GM13976 (cell line): ENCODE measurements around the gene CACHD1.

Experiments
- DNase-seq: peaks from one replicate; pipeline ENCODE4 v3.0.0; 2012; ENCODE audit warnings: low spot score
- in situ Hi-C: fragments of 300-500 bp; cut with MboI; formaldehyde crosslinking; loops from one replicate; pipeline ENCODE4 v1.12.0; 2022; ENCODE audit warnings: low sequenced_read_pairs, mixed read lengths, inconsistent platforms; ENCODE audit not compliant: unreplicated experiment
- TF ChIP-seq, protein P1 (sequence below): IDR thresholded peaks from 2 replicates; pipeline ENCODE4 v1.5.1; 2012; ENCODE audit warnings: borderline replicate concordance, mild to moderate bottlenecking; ENCODE audit not compliant: insufficient read depth; ENCODE audit errors: extremely low read depth, missing control alignments, control extremely low read depth

CACHD1 gene

GRCh38 chr1:64579767-64580166 is 109.8 kb downstream of the CACHD1 start:
- TF ChIP-seq, protein P1, sequence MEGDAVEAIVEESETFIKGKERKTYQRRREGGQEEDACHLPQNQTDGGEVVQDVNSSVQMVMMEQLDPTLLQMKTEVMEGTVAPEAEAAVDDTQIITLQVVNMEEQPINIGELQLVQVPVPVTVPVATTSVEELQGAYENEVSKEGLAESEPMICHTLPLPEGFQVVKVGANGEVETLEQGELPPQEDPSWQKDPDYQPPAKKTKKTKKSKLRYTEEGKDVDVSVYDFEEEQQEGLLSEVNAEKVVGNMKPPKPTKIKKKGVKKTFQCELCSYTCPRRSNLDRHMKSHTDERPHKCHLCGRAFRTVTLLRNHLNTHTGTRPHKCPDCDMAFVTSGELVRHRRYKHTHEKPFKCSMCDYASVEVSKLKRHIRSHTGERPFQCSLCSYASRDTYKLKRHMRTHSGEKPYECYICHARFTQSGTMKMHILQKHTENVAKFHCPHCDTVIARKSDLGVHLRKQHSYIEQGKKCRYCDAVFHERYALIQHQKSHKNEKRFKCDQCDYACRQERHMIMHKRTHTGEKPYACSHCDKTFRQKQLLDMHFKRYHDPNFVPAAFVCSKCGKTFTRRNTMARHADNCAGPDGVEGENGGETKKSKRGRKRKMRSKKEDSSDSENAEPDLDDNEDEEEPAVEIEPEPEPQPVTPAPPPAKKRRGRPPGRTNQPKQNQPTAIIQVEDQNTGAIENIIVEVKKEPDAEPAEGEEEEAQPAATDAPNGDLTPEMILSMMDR, result no peak
- in situ Hi-C loops, result no loop called here

DNA sequence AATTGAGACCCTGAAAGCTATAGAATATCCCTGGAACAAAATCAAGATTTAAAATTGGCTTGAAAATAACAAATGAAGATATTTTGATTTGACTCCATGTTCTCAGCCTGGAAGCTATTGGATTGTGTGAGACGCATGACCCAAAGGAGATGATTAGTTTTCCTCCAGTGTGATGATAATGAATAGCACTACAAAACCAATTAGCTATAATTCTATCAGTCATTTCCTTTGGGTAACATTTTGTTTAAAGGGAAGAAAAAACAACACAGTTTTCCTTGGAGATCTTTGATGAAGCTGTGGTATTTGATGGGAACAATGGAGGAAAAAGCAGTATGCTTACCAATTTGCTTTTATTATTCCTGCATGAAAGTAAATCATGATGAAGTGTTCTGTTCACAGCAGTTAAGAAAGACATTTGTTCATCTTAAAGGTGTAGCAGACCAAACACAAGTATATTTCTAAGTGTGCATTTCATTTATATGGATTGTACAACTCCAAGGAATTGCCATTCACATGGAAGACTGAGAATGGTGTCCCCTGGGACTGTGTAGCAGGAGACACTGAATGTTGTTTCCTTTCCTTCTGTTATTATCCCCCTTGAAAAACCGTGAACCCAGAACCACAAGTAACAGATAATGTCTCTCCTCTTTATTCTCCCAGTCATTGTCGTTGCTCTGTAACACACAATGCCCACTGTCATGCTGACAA is 111.4 kb downstream of the CACHD1 start:
- in situ Hi-C loops, result no loop called here
- TF ChIP-seq, protein P1, result no peak
- DNase-seq, result no peak

More at GRCh38 chr1:64579767-64580166, 109.8 kb downstream of the CACHD1 start:
- no peak for DNase-seq

- no peak for DNase-seq
- in situ Hi-C loops, result no loop called here
- TF ChIP-seq, protein P1, result no peak
Measured at GRCh38 chr1:64581843-64582185, 111.9 kb downstream of the CACHD1 start.

DNA sequence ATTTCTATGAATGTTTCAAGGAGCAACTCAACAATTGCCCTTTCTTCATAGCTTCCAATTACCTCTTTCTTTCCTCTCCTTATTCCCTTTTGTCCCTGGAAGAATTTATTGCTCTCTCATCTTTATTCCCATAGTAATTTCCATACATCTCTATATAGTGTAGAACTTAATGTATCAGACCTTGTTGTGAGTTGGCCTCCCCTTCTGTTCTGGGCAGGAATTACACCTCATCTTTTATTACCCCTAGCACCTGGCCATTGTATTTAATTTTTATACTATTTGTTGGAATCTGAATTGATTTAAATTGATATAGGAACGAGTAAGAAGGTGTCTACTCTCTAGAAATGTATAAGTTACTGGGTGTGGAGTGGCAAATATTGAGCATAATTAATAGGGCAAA is 114.5 kb downstream of the CACHD1 start:
- in situ Hi-C loops, result no loop called here
- TF ChIP-seq, protein P1, result no peak
- DNase-seq, result no peak

- no peak for DNase-seq
- in situ Hi-C loops, result no loop called here
- TF ChIP-seq, protein P1, result no peak
Measured at GRCh38 chr1:64588876-64589275, 118.9 kb downstream of the CACHD1 start.

DNA sequence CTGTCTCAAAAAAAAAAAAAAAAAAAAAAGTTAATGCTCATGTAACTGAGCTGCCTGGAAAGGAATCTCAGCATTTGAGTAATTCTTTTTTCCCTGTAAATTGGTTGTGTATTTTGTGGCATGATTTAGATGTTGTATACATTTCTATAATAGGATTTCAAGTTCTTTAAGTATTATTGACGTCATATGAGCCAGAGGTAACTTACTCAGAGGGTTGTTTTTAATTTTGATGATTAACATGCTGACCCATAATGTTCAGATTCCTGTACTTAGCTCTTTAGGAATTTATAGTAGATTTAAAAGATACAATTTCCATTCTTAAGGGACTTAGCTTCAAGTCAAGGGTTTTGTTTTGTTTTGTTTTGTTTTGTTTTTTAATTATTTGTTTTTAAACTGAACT is 120.4 kb downstream of the CACHD1 start:
- TF ChIP-seq, protein P1, result no peak
- no peak for DNase-seq
- in situ Hi-C loops, result no loop called here

- DNase-seq, result no peak
Measured at GRCh38 chr1:64594446-64594845, 124.5 kb downstream of the CACHD1 start.

More at GRCh38 chr1:64594446-64594845, 124.5 kb downstream of the CACHD1 start:
- TF ChIP-seq, protein P1, result no peak
- in situ Hi-C loops, result no loop called here
